Brain microvascular endothelial cell (primary cell): Measurements from ENCODE around the gene TAF11L4.
"Not testable (repeated sequence)": the region's sequence is repeated elsewhere in the genome, so short reads cannot be mapped to it uniquely, and the experiment has no call there.

ENCODE experiments used
- DNase-seq: peaks from one replicate; pipeline ENCODE4 v3.0.0-alpha.2; 2020
- H3K27ac ChIP-seq: fragments of 250-450 bp; sonication (Bioruptor Pico); 2 replicates; pipeline ENCODE4 v1.5.1; 2020; ENCODE audit warnings: mild to moderate bottlenecking, moderate library complexity
- H3K27me3 ChIP-seq: fragments of 250-450 bp; sonication (Bioruptor Pico); replicated peaks from 2 replicates; pipeline ENCODE4 v1.5.1; 2020; ENCODE audit warnings: mild to moderate bottlenecking
- H3K36me3 ChIP-seq: fragments of 250-450 bp; sonication (Bioruptor Pico); replicated peaks from 2 replicates; pipeline ENCODE4 v1.5.1; 2020; ENCODE audit warnings: mild to moderate bottlenecking
- H3K4me3 ChIP-seq: 2 replicates; pipeline ENCODE4 v1.5.1; 2011; ENCODE audit warnings: low read depth, mild to moderate bottlenecking, control low read depth, low read length, moderate library complexity
- in situ Hi-C: cut with HindIII; loops from 2 replicates; pipeline ENCODE4 v1.10.0; 2017; ENCODE audit warnings: low sequenced_read_pairs, low pct_ligation_motif_present

TAF11L4 gene

GRCh38 chr5:17528369-17528768 is 6.8 kb downstream of the TAF11L4 start, which contains the start of gene TAF11L6:
Gene TAF11L6, plus strand, starts transcription at chr5:17528669.
- DNase-seq, H3K27me3 ChIP-seq, H3K27ac ChIP-seq, H3K4me3 ChIP-seq, in situ Hi-C loops, H3K36me3 ChIP-seq: not testable (repeated sequence)
